Stimulated activated CD4-positive, alpha-beta T cell treated with anti-CD3 and anti-CD28 coated beads, Interleukin-15, amount 100 ng/mL, for 1 hour (primary cell): ENCODE data around the gene COL25A1.

Experiments
- DNase-seq, 2 donors: peaks; one replicate each; pipeline ENCODE4 v3.0.0-alpha.2; 2020; ENCODE audit warnings: low read depth in 1 of 2, low spot score in 1 of 2

Gene COL25A1

GRCh38 chr4:108831291-108831690, 471.2 kb downstream of the COL25A1 start:
- DNase-seq, result no peak

DNA sequence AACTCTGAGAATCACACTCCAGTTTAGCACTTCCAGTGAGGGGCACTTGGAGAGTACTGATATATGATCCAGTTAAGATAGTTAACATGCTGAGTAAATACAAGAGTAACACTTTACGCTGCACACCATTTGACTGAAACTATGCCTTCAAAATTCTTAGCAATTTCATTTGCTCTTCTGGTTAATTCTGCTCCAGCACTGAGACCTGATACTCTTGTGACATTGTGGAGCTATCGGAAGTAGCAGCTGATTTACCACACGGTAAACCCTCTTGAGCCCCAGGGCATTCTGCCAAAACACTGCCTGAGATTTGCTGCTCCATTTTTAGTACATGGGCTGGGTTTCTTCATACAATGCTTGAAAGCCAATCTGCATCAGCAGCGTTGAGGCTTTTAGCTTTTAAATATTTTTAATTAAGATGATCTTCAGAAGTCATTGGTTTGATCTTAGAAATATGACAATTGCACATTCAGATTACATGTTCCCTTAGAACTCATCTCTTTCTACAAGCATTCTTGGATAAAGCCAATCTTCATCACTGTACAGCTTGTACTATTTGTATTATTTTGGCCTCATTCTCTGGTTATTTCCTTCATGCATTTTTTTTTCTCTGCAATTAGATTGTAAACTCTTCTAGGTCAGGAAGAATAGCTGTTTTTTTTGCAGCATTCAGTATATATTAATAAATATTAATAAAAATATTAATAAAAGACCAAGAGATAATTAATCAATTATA, 471.8 kb downstream of the COL25A1 start:
- no peak for DNase-seq

GRCh38 chr4:108829966-108830492, 472.4 kb downstream of the COL25A1 start:
- no peak for DNase-seq

DNA sequence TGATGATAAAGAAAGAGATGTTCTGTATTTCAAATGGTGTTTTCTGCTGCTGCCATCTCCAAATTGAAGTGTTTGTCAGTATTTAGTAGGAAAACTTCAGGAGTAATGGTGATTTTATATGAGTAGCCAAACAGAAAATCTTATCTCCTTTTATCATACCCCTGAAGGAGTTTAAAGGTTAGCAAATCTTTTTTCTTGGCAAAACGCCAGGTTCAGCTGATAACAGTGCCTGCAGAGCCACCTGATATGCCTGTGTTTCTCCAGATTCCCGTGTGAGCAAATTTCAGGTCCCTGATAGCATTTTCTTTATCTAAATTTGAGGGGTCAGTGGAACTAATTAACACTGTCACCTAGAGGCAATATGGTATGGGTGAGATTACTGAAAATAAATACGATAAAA, 473.8 kb downstream of the COL25A1 start:
- DNase-seq, result no peak

GRCh38 chr4:108825737-108826136, 476.7 kb downstream of the COL25A1 start:
- no peak for DNase-seq

DNA sequence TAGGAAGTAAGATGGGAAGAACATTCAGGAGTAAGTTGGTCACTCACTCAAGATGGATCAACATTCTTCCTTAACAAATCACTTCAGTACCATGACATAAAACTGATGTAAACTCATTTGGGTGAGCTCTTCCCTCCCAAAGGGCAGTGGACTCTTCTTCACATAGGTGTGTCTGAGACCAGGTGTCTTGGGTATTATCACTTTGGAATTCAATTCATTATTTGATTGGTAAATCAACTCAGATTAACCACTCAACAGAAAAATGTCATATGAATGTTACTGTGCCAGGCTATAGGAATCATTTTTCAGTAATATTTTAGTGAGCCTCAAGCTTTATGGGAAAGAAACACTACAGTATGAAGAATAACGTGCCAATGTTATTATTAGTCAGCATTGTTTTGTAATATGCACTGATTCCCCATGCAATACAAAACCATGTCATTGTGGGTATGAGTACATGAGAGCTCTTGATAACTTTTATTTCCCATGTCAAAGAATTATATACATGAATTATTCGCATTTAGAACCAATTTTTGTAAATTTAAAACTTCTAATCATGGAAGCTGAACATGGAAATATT, 481.0 kb downstream of the COL25A1 start:
- DNase-seq, result no peak

DNA sequence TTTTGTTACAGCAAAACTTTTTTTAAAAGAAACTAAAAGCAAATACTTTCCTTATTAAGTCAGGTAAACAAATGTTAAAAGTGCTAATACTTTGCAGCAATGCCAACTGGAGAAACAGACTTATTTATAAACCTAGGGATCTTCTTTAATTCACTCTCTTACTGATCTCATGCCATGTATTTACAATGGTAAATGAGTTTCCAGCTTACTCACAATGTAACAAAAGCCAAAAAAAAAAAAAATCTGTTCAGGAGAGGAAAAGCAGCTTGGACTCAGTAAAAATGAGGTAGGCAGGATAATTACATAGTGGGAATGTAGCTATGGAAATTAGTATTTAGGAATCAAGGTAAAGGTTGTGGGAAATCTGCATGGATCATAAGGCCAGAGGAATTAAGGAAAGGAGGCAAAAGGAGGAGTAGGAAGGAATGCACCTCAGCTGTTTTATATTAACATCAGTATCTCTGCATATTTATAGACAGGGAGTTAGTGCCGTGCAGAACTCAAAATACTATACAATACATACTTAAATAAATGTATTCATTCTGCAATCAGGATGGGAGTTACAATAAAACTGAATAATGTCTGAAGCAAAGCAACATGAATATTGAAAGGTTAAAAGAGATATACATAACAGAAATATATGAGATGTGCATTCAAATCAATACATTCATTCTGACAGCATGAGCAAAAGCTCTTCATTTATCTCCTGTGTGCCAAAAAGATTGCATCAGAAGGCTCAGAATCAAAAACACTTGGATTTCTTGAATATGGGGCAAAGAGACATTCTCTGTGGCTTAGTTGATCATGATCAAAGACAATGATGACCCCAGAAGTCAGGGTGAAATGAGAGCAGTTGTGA, 481.7 kb downstream of the COL25A1 start:
- no peak for DNase-seq

DNA sequence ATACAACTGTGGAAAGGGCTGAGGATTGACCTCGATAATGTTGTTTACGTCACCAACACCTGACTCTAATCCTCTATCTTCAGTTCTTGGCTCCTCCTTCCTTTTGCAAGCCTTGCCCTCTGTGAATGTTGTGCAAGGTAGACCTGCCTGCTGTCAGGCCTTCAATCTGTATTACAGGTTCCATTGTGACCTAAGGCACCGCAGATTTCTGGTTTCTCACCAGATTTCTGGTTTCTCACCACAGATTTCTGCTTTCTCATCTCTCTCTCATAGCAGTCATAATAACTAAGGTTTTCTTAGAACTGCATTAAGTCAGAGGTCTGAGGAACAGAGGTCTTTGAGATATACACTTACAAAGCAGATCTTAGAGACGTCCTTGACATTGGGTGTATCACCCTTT, 488.1 kb downstream of the COL25A1 start:
- no peak for DNase-seq

DNA sequence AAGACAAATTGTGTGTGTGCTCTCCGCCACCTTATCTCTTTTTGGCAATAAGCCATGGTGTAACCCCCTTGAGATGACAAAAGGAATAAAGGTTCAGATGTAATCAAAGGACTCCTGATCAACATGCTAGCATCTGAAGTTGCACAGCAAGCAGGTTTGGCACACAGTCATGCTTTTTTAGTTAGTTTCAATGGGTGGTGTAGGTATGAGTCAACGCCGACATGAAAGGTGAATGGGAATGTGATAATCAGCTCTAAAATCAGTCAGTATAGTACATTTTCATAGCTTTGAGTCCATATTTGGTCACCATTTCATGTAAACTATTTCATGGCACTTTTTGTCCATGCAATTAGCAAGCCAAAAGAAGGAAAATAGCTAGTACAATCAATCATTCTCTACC, 489.2 kb downstream of the COL25A1 start:
- no peak for DNase-seq

DNA sequence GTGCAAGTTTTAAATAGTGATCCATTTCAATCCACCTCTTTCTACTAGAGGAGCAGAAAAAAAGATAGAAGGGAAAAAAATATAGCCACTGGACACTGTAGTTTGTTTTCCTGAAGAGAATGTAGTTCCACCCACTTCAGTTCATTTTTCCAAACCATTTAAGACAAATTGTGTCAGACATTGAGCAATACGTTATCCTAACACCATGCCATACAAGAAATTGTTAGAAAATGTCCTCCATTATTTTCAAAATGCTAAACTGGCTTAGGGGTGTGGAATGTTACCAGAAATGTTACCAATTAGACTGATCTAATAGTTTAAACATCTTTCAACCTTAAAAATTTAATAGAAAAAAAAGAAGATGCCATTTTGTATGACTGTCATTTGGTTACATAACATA, 491.0 kb downstream of the COL25A1 start:
- no peak for DNase-seq

DNA sequence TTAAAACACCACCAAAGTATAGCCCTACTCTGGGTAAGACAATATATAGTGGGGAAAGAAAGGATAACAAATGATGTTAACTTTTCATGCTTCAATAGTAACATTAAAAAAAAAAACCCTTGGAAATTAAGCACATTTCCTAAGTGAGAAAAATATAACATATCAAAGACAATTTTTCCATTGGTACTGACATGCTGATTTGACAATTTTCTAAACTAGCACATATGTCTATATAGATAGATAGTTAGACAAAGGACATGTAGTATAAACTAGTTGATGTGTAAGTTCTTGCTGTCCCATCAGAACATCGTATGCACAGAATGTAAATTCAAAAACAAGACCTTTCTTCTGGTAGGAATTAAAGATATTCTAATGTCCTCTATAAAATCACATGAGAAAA, 492.4 kb downstream of the COL25A1 start:
- no peak for DNase-seq

DNA sequence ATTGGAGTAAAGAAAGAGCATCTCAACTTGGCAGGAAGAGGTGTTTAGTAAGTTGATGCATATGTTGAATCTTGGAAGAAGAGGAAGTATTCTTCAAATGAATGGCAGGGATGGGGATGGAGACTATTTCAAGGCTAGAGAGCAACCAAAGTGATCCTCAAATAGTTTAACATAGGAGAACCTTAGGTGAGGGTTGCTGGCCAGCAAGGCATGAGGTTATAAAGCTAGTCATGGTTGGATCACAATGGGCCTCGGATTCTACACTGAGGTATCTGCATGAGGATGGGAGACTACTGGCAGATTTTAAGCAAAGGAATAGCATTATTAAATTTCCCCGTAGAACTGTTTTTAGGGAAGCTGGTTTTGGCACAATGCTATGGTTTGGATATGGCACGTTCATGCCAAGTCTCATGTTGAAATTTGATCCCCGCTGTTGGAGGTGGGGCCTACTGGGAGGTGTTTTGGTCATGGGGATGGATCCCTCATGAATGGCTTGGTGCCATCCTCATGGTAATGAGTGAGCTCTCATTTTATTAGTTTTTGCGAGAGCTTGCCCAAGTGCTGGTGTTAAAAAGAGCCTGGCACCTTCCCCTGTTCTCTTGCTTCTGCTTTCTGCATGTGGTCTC, 497.7 kb downstream of the COL25A1 start:
- no peak for DNase-seq

DNA sequence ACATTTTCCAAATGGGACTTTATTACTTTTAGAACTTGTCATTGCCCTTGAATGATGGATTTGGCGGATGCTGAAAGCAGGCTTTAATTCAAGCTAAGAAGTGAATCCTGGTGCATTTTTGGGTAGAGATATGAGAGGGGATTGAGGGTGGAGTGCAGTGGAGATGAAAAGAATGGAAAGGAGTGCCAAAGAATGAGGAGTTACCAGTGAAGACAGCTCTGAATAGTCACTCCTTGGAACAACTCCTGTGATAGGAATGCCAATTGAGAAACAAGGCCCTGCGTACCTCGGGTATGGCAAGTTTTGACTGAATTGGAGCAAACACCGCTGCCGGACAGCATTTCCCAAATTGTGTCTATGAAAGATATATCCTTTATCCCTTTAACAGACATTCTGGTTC, 503.2 kb downstream of the COL25A1 start:
- DNase-seq, result no peak

DNA sequence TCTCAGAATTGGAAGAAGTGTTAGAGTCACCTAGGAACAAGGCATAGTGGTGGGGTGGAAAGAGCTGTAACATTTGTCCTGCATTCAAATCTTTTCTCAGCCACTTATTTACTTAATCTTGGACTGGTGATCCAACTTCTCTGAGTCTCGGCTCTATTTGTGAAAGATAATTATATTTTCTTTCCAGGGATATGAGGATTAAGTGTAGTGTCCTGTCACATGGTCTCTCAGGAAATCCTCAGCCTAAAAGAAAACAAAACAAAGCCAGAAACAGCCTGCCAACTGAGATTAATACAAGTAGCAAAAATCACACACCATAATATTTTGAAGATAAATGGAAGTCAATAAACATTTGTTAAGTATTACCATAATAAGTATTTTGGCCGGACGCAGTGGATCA, 506.3 kb downstream of the COL25A1 start:
- DNase-seq, result no peak

GRCh38 chr4:108795733-108796132, 506.7 kb downstream of the COL25A1 start:
- DNase-seq, result no peak

- no peak for DNase-seq
These were observed 508.3 kb downstream of the COL25A1 start for GRCh38 chr4:108794136-108794535.

- no peak for DNase-seq
These were observed 509.0 kb downstream of the COL25A1 start for GRCh38 chr4:108793415-108793814.

DNA sequence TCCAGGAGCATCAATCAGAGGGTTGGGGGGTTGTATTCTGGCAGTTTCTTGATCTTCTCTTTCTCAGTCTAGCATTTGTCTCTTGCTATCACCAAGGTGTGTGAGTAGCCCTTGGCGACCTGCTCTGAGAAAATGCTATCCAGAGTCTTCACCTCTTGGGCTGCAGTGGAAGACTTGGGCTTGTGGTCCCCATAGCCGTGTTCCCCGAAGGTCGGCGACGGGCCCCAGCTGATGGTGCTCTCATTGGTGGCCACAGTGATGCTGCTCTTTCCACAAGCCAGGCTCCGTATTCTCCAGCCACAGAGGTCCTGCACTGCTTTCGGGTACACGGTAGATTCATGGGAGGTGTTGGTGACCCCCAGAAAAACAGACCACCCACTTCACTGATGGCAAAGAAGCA, 513.7 kb downstream of the COL25A1 start:
- no peak for DNase-seq

- no peak for DNase-seq
These were observed 514.7 kb downstream of the COL25A1 start for GRCh38 chr4:108787724-108788123.

GRCh38 chr4:108787106-108787505, 515.4 kb downstream of the COL25A1 start:
- no peak for DNase-seq

- no peak for DNase-seq
These were observed 516.1 kb downstream of the COL25A1 start for GRCh38 chr4:108786351-108786750.
